ENCODE results near the gene BRIP1.
"Not testable (repeated sequence)": the region's sequence is repeated elsewhere in the genome, so short reads cannot be mapped to it uniquely, and the experiment has no call there.

The BRIP1 gene

DNA sequence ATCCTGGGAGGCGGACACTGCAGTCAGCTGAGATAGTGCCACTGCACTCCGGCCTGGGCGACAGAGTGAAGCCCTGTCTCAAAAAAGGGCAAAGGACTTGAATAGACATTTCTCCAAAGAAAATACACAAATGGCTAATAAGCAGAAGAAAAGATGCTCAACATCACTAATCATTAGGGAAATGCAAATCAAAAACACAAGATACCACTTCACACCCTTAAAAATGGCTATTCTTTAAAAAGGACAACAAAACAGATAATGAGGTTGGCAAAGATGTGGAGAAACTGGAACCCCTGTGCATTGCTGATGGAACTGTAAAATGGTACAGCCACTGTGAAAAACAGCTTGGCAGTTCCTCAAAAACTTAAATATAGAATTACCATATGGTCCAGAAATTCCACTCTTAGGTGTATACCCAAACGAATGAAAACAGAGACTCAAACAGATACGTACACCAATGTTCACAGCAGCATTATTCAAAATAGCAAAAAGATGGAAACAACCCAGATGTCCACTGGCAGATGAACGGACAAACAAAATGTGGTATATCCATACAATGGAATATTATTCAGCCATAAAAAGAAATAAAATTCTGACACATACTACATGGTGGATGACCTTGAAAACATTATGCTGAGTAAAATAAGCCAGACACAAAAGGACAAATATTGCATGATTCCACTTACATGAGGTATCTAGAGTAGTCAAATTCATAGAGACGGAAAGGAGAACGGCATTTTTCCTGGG is 35.5 kb downstream of the BRIP1 start:
- DNase-seq (ENCODE audit: low spot score) = no peak

- not testable (repeated sequence) for DNase-seq (ENCODE audit: low spot score)
These were observed 36.5 kb downstream of the BRIP1 start for GRCh38 chr17:61826866-61827265.

- not testable (repeated sequence) for DNase-seq (ENCODE audit: low spot score)
These were observed 37.1 kb downstream of the BRIP1 start for GRCh38 chr17:61826198-61826597.

DNA sequence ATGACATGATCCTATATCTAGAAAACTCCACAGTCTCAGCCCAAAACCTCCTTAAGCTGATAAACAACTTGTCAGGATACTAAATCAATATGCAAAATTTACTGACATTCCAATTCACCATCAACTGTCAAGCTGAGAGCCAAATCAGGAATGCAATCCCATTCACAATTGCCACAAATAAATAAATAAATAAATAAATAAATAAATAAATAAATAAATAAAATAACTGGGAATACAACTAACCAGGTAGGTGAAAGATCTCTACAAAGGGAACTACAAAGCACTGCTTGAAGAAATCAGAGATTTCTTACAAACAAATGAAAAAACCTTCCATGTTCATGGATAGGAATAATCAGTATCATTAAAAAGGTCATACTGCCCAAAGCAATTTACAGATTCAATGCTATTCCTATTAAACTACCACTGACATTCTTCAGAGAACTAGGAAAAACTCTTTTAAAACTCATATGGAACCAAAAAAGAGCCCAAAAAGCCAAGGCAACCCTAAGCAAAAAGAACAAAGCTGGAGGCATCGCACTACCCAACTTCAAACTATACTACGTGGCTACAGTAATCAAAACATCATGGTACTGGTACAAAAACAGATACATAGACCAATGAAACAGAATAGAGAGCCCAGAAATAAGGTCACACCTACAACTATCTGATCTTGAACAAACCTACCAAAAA is 37.7 kb downstream of the BRIP1 start:
- DNase-seq (ENCODE audit: low spot score) = no peak

DNA sequence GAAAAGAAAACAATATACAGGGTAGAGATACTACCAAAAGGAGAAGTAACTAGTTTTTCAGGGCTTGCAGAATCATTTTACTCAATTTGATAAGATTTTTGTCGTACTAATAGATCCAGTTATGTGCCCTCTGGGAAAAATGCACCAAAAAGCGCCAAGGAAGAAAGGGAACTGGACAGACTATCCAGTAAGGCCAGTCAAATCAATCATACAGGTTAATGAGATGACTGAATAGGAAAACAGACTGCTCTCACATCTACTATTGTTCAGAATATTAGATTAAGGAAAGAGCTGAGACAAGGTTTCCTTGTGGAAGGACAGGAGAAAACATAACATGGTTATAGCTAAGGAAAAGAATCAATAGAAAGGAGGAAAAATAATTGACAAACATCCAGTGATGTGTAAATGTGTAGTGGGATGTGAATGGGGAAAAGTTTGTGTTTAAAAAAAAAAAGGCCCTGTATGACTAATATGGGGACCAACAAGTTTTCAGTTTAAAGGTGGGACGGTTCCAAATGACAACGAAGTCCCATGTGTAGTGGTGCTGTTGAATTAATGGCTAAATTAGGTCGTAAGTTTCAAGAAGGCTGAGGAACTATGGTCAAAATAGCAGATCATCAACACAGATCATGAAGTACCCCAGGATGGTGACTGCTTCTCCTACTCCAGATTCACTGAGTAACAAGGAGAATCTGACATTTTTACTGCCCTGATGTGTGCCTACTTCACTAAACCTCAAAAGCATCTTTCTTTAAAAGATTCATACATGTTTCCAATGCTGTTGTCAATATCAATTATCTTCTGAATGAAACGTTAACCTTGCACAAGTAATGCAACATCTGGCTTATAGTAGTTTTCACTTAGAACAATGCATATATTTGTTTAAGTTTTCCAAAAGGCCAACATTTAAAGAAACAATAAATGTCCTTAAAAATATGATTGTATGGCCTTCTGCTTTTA is 40.7 kb downstream of the BRIP1 start:
- no peak for DNase-seq (ENCODE audit: low spot score)

- DNase-seq (ENCODE audit: low spot score) = no peak
These were observed 41.7 kb downstream of the BRIP1 start for GRCh38 chr17:61821655-61822054.

- not testable (repeated sequence) for DNase-seq (ENCODE audit: low spot score)
These were observed 44.1 kb downstream of the BRIP1 start for GRCh38 chr17:61819265-61819664.

DNA sequence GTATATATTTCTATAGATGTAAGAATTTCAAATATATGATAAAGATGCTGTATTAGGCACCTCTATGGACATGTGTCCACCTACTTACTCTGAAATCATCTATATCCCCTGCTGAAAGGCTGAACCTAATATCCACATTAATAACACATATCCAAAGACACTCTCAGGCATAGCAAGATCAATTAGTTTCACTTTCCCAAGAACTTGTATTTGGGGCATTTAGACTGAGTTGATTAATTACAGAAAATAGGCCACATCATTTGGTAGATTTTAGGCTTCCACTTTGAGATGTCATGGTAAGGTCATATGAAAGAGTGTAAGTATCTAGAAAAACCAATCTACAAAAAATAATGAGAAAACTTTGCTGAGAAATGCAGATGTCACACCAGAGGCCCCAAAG is 45.1 kb downstream of the BRIP1 start:
- DNase-seq (ENCODE audit: low spot score) = no peak

- DNase-seq (ENCODE audit: low spot score) = no peak
These were observed 45.9 kb downstream of the BRIP1 start for GRCh38 chr17:61817452-61817851.

DNA sequence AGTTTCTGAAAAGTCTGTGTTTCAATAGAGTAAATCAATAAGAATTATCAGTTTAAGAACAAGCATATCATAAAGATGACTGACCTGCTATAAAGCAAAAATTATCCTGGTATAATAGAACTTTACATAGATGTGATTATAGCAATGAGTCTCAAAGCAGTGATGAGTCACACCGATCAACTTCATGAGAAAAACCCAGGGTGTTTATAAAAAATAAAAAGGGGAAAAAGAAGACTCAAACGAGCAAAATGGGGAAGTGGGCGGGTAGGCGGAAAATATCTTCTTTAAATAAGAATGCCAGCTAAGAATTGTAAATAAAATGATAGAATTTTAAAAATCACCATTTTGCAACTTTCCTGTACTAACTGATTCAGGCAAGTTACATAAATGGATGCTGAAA is 46.8 kb downstream of the BRIP1 start:
- no peak for DNase-seq (ENCODE audit: low spot score)

DNA sequence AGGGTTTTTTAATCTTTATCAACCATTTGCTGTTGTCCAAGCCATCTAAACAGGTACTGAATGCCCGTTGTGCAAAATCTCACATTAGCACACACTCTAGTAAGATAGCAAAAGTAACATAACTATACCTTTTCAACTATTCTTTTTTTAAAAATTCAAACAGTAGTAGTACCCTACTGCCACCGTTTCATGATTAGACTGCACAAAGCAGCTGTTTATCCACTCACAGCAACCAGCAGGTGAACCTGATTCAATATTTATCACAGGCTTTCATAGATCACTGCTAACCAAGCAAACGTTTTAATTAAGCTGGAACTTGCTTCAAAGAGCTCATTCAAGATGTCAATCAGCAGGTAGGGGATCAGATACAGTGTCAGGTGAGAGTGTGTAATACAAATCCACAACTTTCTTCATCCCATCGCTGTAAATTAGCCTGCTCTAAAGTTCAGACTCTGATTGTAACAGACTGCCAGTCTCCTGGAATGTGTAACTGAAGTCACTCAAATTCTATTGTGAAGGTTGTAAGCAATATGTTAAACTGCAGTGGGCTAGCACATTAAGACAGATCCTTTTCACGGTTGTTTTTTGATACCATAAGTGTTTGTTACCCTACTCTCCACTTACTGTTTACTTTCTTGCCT is 47.3 kb downstream of the BRIP1 start:
- DNase-seq (ENCODE audit: low spot score) = no peak

DNA sequence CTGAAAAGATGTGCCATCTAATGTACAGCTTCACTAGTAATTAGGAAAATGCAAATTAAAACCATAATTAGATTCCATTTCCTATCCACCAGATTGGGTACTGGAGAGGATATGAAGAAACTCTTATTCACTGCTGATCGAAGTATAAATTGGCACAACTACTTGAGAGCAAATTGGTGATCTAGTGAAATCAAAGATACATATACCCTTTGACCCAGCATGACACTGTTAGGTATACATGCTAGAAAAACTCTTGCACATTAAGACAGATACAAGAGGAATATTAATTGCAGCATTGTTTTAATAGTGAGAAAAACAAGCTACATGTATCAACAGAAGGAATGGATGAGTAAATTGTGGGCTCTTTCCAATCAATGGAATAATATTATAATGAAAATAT is 48.8 kb downstream of the BRIP1 start:
- no peak for DNase-seq (ENCODE audit: low spot score)

GRCh38 chr17:61813211-61813610 is 50.1 kb downstream of the BRIP1 start:
- DNase-seq (ENCODE audit: low spot score) = no peak

GRCh38 chr17:61812747-61813146 is 50.6 kb downstream of the BRIP1 start:
- no peak for DNase-seq (ENCODE audit: low spot score)

DNA sequence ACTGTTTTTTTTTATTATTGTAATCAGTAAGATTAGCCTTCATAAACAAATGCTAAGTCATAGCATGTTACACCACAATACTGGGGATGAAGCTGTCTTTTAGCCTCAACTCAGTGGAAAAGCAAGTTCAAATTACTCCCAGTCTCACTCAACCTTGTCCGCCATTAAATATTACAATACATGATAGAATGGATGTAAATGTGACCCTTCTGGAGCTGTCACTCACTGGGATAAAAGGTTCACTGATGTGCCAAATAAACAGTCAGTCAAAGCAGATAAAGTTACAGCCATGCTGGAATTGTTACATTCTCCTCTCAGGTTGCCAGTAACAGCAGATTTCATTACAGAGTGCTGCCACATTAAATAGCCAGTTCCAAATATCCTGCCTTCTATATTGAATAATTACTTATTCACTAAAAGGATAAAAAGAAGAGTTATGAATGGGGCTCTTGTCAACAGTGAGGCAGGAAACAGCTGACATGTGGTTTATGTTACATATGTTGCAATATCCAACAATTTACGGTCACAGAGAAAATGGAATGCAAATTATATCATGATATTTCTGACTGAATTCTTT is 53.4 kb downstream of the BRIP1 start:
- DNase-seq (ENCODE audit: low spot score) = no peak

- DNase-seq (ENCODE audit: low spot score) = no peak
These were observed 54.9 kb downstream of the BRIP1 start for GRCh38 chr17:61808442-61808841.

GRCh38 chr17:61806936-61807335 is 56.4 kb downstream of the BRIP1 start:
- DNase-seq (ENCODE audit: low spot score) = no peak

GRCh38 chr17:61806081-61806828 is 57.1 kb downstream of the BRIP1 start:
- no peak for DNase-seq (ENCODE audit: low spot score)

DNA sequence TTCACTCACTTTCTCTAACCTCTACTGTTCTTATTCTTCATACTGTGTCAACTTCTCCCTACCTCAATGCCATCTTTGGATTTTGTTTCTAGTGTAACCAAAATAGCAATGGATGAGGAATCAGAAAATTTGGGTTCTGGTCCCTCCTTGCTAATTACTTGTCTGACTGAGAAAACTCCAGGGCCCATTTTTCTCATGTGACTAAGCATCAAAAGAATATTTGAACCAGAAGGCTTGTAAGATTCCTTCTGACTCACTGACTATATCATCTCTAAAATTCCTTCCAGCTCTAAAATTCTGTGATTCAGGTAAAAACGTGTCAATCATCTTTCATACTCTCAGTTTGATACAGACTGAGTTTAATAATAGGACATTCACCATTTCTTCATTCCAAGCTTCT is 57.9 kb downstream of the BRIP1 start:
- DNase-seq (ENCODE audit: low spot score) = no peak

- DNase-seq (ENCODE audit: low spot score) = no peak
These were observed 59.5 kb downstream of the BRIP1 start for GRCh38 chr17:61803796-61804195.

DNA sequence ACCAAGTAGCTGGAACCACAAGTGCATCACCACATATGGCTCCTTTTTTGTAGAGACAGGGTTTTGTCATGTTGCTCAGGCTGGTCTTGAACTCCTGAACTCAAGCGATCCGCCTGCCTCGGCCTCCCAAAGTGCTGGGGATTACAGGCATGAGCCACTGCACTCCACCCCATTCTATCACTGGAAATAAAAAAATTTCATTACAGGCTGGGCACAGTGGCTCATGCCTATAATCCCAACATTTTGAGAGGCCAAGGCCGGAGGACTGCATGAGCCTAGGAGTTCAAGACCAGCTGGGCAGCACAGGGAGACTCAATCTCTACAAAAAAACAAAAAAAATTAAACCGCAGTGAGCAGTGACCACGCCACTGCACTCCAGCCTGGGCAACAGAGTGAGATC is 60.1 kb downstream of the BRIP1 start:
- no peak for DNase-seq (ENCODE audit: low spot score)

All from left forelimb (tissue), 1 donor.